K562 (cell line): ENCODE measurements around the gene FAR1. TPM values are rescaled to one million over a fixed set of nuclear protein-coding genes. Genes with fewer than 3 reads are reported as not detected.

Experiments
- ATAC-seq: fragments of 200-7000 bp; cut with Tn5 transposase; 3 replicates; pipeline ENCODE4 v1.9.1; 2020; ENCODE audit warnings: moderate library complexity
- BruUV-seq: library from RNA; stranded (reverse); fragments of 400-500 nt; replicated peaks from 2 replicates; lab custom pipeline; 2021; lab: Mats Ljungman, UMichigan
- CTCF ChIA-PET: fragments of 300-600 bp; formaldehyde crosslinking; extraction: SDS; loops from one replicate; lab custom pipeline; 2021; ENCODE audit warnings: low intra/inter-chr PET ratio; lab: Yijun Ruan, JAX
- POLR2A ChIA-PET: fragments of 300-600, 350-650 bp; sonication (Branson Sonifier 250); formaldehyde crosslinking; extraction: SDS; loops from one replicate; lab custom pipeline; 2021; ENCODE audit warnings: antibody characterized with exemption, inconsistent platforms; lab: Yijun Ruan, JAX
- DNase-seq, 4 experiments: peaks; one replicate each; pipeline versions ENCODE4 v3.0.0 to v3.0.0-alpha.2; 2011 to 2018; ENCODE audit warnings: low spot score in 3 of 4, mixed read lengths in 3 of 4; ENCODE audit errors: extremely low read depth in 1 of 4
- FAIRE-seq: peaks from 2 replicates; lab custom pipeline; 2011; peaks lifted over from hg19 to GRCh38; lab: Jason Lieb, UNC
- H2AFZ ChIP-seq: 2 replicates; pipeline ENCODE4 v1.6.0; 2011; ENCODE audit warnings: low read depth, low read length, control low read depth, inconsistent platforms
- H3K27ac ChIP-seq: fragments of 200-600 bp; 3 replicates; pipeline ENCODE4 v1.8.0; 2011; ENCODE audit warnings: low read depth, mild to moderate bottlenecking, control low read depth, inconsistent platforms, low read length, moderate library complexity, mixed read lengths; ENCODE audit errors: extremely low read depth
- H3K27me3 ChIP-seq, 2 experiments: fragments of 300-600 bp in 1 of 2; 2 replicates in 1 of 2; 3 replicates in 1 of 2; pipeline versions ENCODE4 v1.6.0 to v1.8.0; 2011; ENCODE audit warnings: inconsistent platforms in 2 of 2, low read length in 2 of 2, mild to moderate bottlenecking in 1 of 2, mixed read lengths in 1 of 2, moderate library complexity in 1 of 2; ENCODE audit not compliant: control insufficient read depth in 2 of 2, insufficient read depth in 2 of 2
- H3K36me3 ChIP-seq: fragments of 300-600 bp; 3 replicates; pipeline ENCODE4 v1.8.0; 2011; ENCODE audit warnings: mild to moderate bottlenecking, low read length, inconsistent platforms; ENCODE audit not compliant: control insufficient read depth, insufficient read depth
- H3K4me1 ChIP-seq, 2 experiments: fragments of 200-600 bp in 1 of 2; replicated peaks in 1 of 2; 2 replicates in 1 of 2; 3 replicates in 1 of 2; pipeline versions ENCODE4 v1.5.1 to v1.8.0; 2011; ENCODE audit warnings: inconsistent platforms in 2 of 2, low read length in 2 of 2, mild to moderate bottlenecking in 1 of 2, mixed read lengths in 1 of 2, moderate library complexity in 1 of 2; ENCODE audit not compliant: control insufficient read depth in 2 of 2, insufficient read depth in 2 of 2
- H3K4me2 ChIP-seq: 2 replicates; pipeline ENCODE4 v1.6.1; 2011; ENCODE audit warnings: low read length, control low read depth, inconsistent platforms, mixed read lengths; ENCODE audit not compliant: insufficient read depth
- H3K4me3 ChIP-seq: fragments of 200-600 bp; sonication (generic), shearing (Covaris generic); 2 replicates; pipeline ENCODE4 v1.5.1; 2016; ENCODE audit warnings: control low read depth, inconsistent platforms
- H3K79me2 ChIP-seq: fragments of 200-600 bp; 3 replicates; pipeline ENCODE4 v1.8.0; 2011; ENCODE audit warnings: low read length, inconsistent platforms; ENCODE audit not compliant: control insufficient read depth, insufficient read depth
- H3K9ac ChIP-seq, 2 experiments: 2 replicates each; pipeline versions ENCODE4 v1.6.0 to v1.6.1; 2011; ENCODE audit warnings: low read depth in 2 of 2, low read length in 2 of 2, control low read depth in 1 of 2, inconsistent platforms in 1 of 2, mild to moderate bottlenecking in 1 of 2, mixed read lengths in 1 of 2; ENCODE audit not compliant: insufficient read depth in 1 of 2
- H3K9me1 ChIP-seq: one replicate; pipeline ENCODE4 v1.6.0; 2011; ENCODE audit warnings: inconsistent platforms, mild to moderate bottlenecking, low read length, moderate library complexity; ENCODE audit not compliant: control insufficient read depth, insufficient read depth
- H3K9me3 ChIP-seq: replicated peaks from 2 replicates; pipeline ENCODE4 v1.5.1; 2011; ENCODE audit warnings: low read depth, low read length, inconsistent platforms; ENCODE audit not compliant: control insufficient read depth, insufficient read depth
- H4K20me1 ChIP-seq: replicated peaks from 2 replicates; pipeline ENCODE4 v1.6.1; 2011; ENCODE audit warnings: low read length, inconsistent platforms, mixed read lengths; ENCODE audit not compliant: control insufficient read depth, insufficient read depth
- CHCHD3 ChIP-seq: fragments of 250-450 bp; sonication (Bioruptor Pico); IDR thresholded peaks from 2 replicates; pipeline ENCODE4 v2.1.2; 2022; ENCODE audit warnings: mild to moderate bottlenecking
- GABPB2 ChIP-seq: fragments of 250-450 bp; sonication (Bioruptor Pico); conservative IDR thresholded peaks from 2 replicates; pipeline ENCODE4 v1.5.1; 2021; ENCODE audit warnings: mild to moderate bottlenecking
- GTF3C2 ChIP-seq: IDR thresholded peaks from 3 replicates; pipeline ENCODE4 v1.6.1; 2011; ENCODE audit warnings: borderline replicate concordance, mild to moderate bottlenecking, moderate library complexity; ENCODE audit not compliant: insufficient read length; ENCODE audit errors: extremely low read depth
- MED1 ChIP-seq: sonication (generic); formaldehyde crosslinking; IDR thresholded peaks from 2 replicates; pipeline ENCODE4 v1.8.1; 2023; ENCODE audit warnings: missing genetic modification reagents, borderline replicate concordance
- MITF ChIP-seq: IDR thresholded peaks from 2 replicates; pipeline ENCODE4 v1.6.1; 2014; ENCODE audit warnings: antibody characterized with exemption
- PPARD ChIP-seq: fragments of 250-450 bp; sonication (Bioruptor Pico); IDR thresholded peaks from 2 replicates; pipeline ENCODE4 v1.8.0; 2022; ENCODE audit warnings: inconsistent platforms, mild to moderate bottlenecking, moderate library complexity
- SAFB2 ChIP-seq: fragments of 200-400 bp; formaldehyde crosslinking; IDR thresholded peaks from 2 replicates; pipeline ENCODE4 v1.6.1; 2018; ENCODE audit warnings: borderline replicate concordance, low read length, low read depth, moderate library complexity; ENCODE audit not compliant: severe bottlenecking
- SMARCA5 ChIP-seq: fragments of 450-650 bp; IDR thresholded peaks from 2 replicates; pipeline ENCODE4 v1.6.1; 2016
- SNRNP70 ChIP-seq: fragments of 200-400 bp; formaldehyde crosslinking; optimal IDR thresholded peaks from 2 replicates; pipeline ENCODE3; 2017; ENCODE audit warnings: low read depth, low read length
- ZBTB9 ChIP-seq: fragments of 450-650 bp; formaldehyde crosslinking; IDR thresholded peaks from 2 replicates; pipeline ENCODE4 v1.4.0; 2020; ENCODE audit warnings: mild to moderate bottlenecking, moderate library complexity
- ZHX1 ChIP-seq: fragments of 150-350 bp; conservative IDR thresholded peaks from 2 replicates; pipeline ENCODE4 v1.6.1; 2014; ENCODE audit warnings: low read length
- ZNF232 ChIP-seq: sonication (generic); formaldehyde crosslinking; IDR thresholded peaks from 2 replicates; pipeline ENCODE4 v1.8.0; 2022; ENCODE audit warnings: mild to moderate bottlenecking, missing genetic modification reagents
- ZNF354B ChIP-seq: fragments of 250-450 bp; sonication (Bioruptor Pico); IDR thresholded peaks from 2 replicates; pipeline ENCODE4 v1.4.0; 2020
- ZNF551 ChIP-seq: fragments of 250-450 bp; sonication (Bioruptor Pico); IDR thresholded peaks from 2 replicates; pipeline ENCODE4 v1.5.0; 2021; ENCODE audit warnings: mild to moderate bottlenecking, moderate library complexity
- in situ Hi-C: fragments of 300-500 bp; cut with MboI; formaldehyde crosslinking; loops from 4 replicates; pipeline ENCODE4 v1.15.0; 2018; ENCODE audit warnings: inconsistent platforms, mixed read lengths
- intact Hi-C: fragments of 100-400 bp; cut with micrococcal nuclease; formaldehyde crosslinking; loops from 2 replicates; pipeline ENCODE4 v1.14.2; 2022
- polyA plus RNA-seq, 8 experiments: library from polyadenylated mRNA; depleted of rRNA in 4 of 8; stranded (reverse) in 5 of 8; unstranded in 3 of 8; fragments of >200 nt; fragmentation: Nextera tagmentation in 2 of 8; fragmentation: Illumina TruSeq in 1 of 8; extraction: Ambion mirVana in 2 of 8; extraction: Trizol in 1 of 8; gene quantifications; 2 replicates each; pipeline versions ENCODE4 v1.2.1 to v1.2.3, GENCODE V29; 2011 to 2014; ENCODE audit warnings: inconsistent platforms in 1 of 8, missing spikeins in 1 of 8
- total RNA-seq, 7 experiments: library from RNA; depleted of rRNA in 6 of 7; stranded (reverse); fragments of >200 nt in 6 of 7; fragmentation: Illumina TruSeq in 2 of 7; extraction: Trizol in 2 of 7; gene quantifications; 2 replicates each; pipeline versions ENCODE4 v1.2.1 to v1.2.3, GENCODE V29; 2011 to 2021; ENCODE audit warnings: low replicate concordance in 1 of 7

FAR1 gene
- total and polyA plus RNA-seq, 9 of the 15 experiments (the other 6 are each of a cell fraction or from before 2014, with no cell fraction given) = 17.7 to 88.2 (median 52.6) TPM

DNA sequence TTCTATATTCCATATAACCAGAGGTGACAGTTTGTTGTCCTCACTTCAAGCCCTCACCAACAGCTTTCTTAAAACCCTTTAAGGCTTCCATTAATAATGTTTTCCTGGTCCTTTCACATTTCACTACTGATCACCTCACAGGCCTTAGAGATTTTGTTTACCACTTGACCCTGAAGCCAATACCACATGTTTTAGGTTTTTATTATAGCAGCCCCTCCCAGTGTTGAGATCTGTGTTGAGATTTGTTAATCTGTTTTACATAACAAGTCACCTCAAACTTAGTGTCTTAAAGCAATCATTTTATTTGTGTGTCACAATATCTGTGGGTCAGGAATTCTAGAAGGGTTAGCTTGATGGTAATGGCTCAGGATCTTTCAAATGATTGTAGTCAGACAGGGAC, 49.9 kb downstream of the FAR1 start:
- intact Hi-C loops = no loop called here
- H3K9me3 ChIP-seq = no peaks in the 10 kb centered on the region
- TF ChIP-seq ZBTB9 (CRISPR knock-in tag) = no peak
- TF ChIP-seq ZNF232 = no peak
- TF ChIP-seq MED1 = no peak
- no peak for TF ChIP-seq ZHX1
- no peak for TF ChIP-seq PPARD (CRISPR knock-in tag)
- TF ChIP-seq ZNF354B = no peak
- no peak for TF ChIP-seq GTF3C2
- no peak for TF ChIP-seq SMARCA5
- TF ChIP-seq ZNF551 (CRISPR knock-in tag) = no peak
- TF ChIP-seq GABPB2 (CRISPR knock-in tag) = no peak
- no peak for TF ChIP-seq CHCHD3
- no peak for TF ChIP-seq SNRNP70
- TF ChIP-seq SAFB2 = no peak
- TF ChIP-seq MITF = no peak
- TF ChIP-seq, all 486 proteins: peak for 0
- H3K79me2 ChIP-seq = no peaks in the 10 kb centered on the region
- FAIRE-seq (no peak), DNase-seq (no peak), ATAC-seq (no peak)
- no peak overlapping the region for H3K4me3 ChIP-seq
- ChIA-PET CTCF (no interaction called here), POLR2A (interaction anchor here (1.1 kb wide), 2 partner anchors 11 to 14 kb away, joined by 3 to 5 read pairs; no protein-coding TSS in a partner anchor)
- H3K27me3 ChIP-seq = no peaks in the 10 kb centered on the region
- H3K9me1 ChIP-seq = no peaks in the 10 kb centered on the region
- H3K4me1 ChIP-seq = no peaks in the 10 kb centered on the region; a peak in 1 of 5 replicates
- no TSS peak for BruUV-seq
- H2AFZ ChIP-seq = no peak overlapping the region
- no peaks in the 10 kb centered on the region for H4K20me1 ChIP-seq
- peaks cover 75% of the 10 kb centered on the region for H3K36me3 ChIP-seq
- no peak overlapping the region for H3K4me2 ChIP-seq
- in situ Hi-C loops = no loop called here
- no peak overlapping the region for H3K27ac ChIP-seq
- H3K9ac ChIP-seq = no peak overlapping the region
